Duodenal mucosa (tissue), 2 donors: ENCODE measurements around the gene TSPO.
A peak's percentile ranks its signal among the peaks of the same experiment; 100 is the strongest.
"Not testable (repeated sequence)": the region's sequence is repeated elsewhere in the genome, so short reads cannot be mapped to it uniquely, and the experiment has no call there.

ENCODE experiments used
- H3K27ac ChIP-seq: one replicate; pipeline ENCODE4 v1.7.0; 2013; ENCODE audit warnings: low read depth, low read length
- H3K27me3 ChIP-seq, 2 donors: one replicate each; pipeline ENCODE4 v1.7.0; 2013; ENCODE audit warnings: low read length in 2 of 2, control low read depth in 1 of 2; ENCODE audit not compliant: insufficient read depth in 2 of 2, control insufficient read depth in 1 of 2
- H3K36me3 ChIP-seq, 2 donors: one replicate each; pipeline ENCODE4 v1.7.0; 2013; ENCODE audit warnings: low read length in 2 of 2, control low read depth in 1 of 2; ENCODE audit not compliant: insufficient read depth in 2 of 2, control insufficient read depth in 1 of 2
- H3K4me1 ChIP-seq, 2 donors: one replicate each; pipeline ENCODE4 v1.7.0; 2013; ENCODE audit warnings: low read length in 2 of 2, control low read depth in 1 of 2; ENCODE audit not compliant: insufficient read depth in 2 of 2, control insufficient read depth in 1 of 2
- H3K4me3 ChIP-seq, 2 donors: one replicate each; pipeline ENCODE4 v1.7.0; 2013; ENCODE audit warnings: low read length in 2 of 2, low read depth in 1 of 2
- H3K9ac ChIP-seq, 2 donors: one replicate each; pipeline ENCODE4 v1.7.0; 2013; ENCODE audit warnings: low read length in 2 of 2, low read depth in 1 of 2
- H3K9me3 ChIP-seq, 2 donors: one replicate each; pipeline ENCODE4 v1.7.0; 2013; ENCODE audit warnings: low read length in 2 of 2, control low read depth in 1 of 2; ENCODE audit not compliant: control insufficient read depth in 1 of 2

Gene TSPO

DNA sequence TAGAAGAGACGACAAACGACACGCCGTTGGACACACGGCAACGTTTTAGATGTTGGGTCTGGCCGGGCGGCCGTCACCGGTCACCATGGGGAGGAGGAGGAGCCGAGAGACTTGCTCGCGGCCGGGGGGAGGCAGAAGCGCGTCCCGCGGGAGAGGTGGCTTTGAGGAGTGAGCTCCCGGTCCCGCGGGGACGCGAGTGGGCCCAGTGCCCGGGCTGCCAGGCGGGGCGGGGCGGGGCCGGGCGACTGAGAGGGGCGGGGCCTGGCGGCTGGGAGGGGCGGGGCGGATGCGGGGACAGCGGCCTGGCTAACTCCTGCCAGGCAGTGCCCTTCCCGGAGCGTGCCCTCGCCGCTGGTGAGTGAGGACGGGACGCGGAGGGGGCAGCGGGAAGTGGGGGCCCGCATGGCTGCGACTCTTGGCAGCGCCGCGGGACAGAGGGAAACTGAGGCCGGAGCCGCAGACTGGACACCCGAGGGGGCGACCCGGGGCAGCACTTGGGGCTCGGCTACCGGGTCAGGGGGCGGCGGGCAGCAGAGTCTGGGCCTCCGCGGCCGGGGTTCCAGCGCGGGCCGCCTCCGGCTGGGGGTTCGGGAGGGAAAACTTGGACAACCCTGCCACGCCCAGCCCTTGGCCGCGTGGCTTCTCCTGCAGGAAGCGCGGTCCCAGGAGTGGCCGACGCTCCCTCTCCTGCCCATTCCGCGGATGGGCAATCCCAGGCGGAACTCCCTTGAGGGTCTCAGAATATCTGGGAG lies at the start of gene TSPO:
Gene TSPO (plus strand): TSS at position 309 of the 752 bp plus-strand sequence. CDS start 7,680 bp downstream, outside the sequence.
- Histone ChIP-seq H3K9me3 (no peaks in the 10 kb centered on the region), H3K36me3 (peaks cover 0 to 4% of the 10 kb centered on the region in 2 donors), H3K4me1 (peaks cover 16 to 27% of the 10 kb centered on the region in 2 donors), H3K27me3 (no peaks in the 10 kb centered on the region), H3K9ac (peak within 1 kb of the TSS; percentile 73 to 74), H3K27ac (peak within 1 kb of the TSS; percentile 87), H3K4me3 (peak within 1 kb of the TSS; percentile 79 to 80)

DNA sequence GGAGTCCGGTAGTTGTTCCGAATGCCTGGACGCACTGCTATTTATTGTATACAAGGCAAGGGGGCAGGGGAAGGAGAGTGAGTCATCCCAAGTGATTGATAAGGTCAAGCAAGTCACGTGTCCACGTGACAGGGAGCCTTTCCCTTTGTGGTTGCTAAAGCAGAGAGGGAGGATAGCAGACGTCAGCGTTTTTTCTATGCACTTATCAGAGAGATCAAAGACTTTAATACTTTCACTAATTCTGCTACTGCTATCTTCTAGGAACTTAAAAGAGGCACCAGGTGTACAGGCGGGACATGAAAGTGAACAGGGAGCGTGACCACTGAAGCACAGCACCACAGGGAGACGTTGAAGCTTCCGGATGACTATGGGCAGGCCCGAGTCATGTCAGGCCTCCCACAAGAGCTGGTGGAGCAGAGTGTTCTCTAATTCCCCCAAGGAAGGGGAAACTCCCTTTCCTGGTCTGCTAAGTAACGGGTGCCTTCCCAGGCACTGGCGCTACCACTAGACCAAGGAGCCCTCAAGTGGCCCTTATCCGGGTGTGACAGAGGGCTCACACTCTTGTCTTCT lies 47.2 kb upstream of the TSPO start:
- H3K27ac ChIP-seq, H3K4me1 ChIP-seq, H3K9me3 ChIP-seq, H3K9ac ChIP-seq, H3K36me3 ChIP-seq, H3K4me3 ChIP-seq, H3K27me3 ChIP-seq: not testable (repeated sequence)

DNA sequence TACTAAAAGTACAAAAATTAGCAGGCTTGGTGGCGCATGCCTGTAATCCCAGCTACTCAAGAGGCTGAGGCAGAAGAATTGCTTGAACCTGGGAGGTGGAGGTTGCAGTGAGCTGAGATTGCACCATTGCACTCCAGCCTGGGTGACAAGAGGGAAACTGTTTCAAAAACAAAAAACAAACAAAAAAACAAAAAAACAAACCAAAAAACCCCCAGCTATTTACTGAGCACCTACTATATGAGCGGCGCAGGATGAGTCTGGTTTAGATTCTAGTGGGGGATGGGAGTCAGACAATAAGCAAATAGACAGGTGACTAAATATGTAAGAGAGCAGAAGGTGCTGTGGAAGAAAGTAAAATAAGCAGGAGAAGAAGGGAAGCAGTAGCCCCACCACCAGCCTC lies 46.4 kb upstream of the TSPO start:
- not testable (repeated sequence) for H3K4me1 ChIP-seq

GRCh38 chr22:43106302-43106701 lies 45.1 kb upstream of the TSPO start:
- Histone ChIP-seq H3K9me3 (no peaks in the 10 kb centered on the region), H3K27me3 (no peaks in the 10 kb centered on the region), H3K27ac (no peak overlapping the region), H3K4me3 (no peak overlapping the region), H3K36me3 (no peaks in the 10 kb centered on the region), H3K4me1 (peaks cover 9 to 20% of the 10 kb centered on the region in 2 donors), H3K9ac (no peak overlapping the region)

More for the DNA sequence above, 46.4 kb upstream of the TSPO start:
- H3K36me3 ChIP-seq, H3K4me3 ChIP-seq, H3K9me3 ChIP-seq, H3K27me3 ChIP-seq, H3K27ac ChIP-seq: not testable (repeated sequence)
- H3K9ac ChIP-seq = peak overlapping the region in 1 of 2 donors; percentile 12

GRCh38 chr22:43109511-43109910 lies 41.8 kb upstream of the TSPO start:
- Histone ChIP-seq H3K4me1 (peaks cover 17 to 21% of the 10 kb centered on the region in 2 donors), H3K36me3 (no peaks in the 10 kb centered on the region), H3K27ac (no peak overlapping the region), H3K27me3 (peaks cover 4 to 6% of the 10 kb centered on the region in 2 donors), H3K4me3 (no peak overlapping the region), H3K9ac (no peak overlapping the region), H3K9me3 (no peaks in the 10 kb centered on the region)

DNA sequence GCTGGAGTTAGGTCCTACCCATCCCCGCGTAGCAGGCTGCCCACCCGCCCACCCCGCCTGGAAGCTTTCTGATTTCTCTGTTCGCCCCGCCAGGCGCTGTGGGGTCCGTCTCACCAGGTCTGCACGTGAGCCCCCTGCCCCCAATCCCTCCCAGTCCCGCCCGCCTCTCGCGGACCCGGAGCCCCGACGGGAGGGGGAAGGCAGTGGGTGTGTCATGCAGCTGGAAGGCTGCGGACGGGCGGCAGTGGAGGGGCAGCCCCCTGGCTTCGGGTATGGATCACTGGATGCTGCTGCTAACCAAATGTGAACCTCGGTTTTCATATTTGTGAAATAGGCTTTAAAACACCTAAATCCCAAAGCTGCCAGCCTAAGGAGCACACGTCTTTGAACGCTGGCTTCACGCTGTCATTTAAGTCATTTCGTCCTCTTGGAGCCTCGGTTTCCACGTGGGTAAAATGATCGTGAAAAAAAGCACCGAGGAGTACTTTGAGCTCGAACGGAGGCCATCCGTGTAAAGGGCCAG lies 41.4 kb upstream of the TSPO start:
- Histone ChIP-seq H3K4me1 (peaks cover 20 to 25% of the 10 kb centered on the region in 2 donors), H3K4me3 (peak overlapping the region; percentile 62 to 74), H3K9me3 (no peaks in the 10 kb centered on the region), H3K36me3 (no peaks in the 10 kb centered on the region), H3K27me3 (peaks cover 4 to 6% of the 10 kb centered on the region in 2 donors), H3K27ac (no peak overlapping the region), H3K9ac (peak overlapping the region in 1 of 2 donors; percentile 47)

DNA sequence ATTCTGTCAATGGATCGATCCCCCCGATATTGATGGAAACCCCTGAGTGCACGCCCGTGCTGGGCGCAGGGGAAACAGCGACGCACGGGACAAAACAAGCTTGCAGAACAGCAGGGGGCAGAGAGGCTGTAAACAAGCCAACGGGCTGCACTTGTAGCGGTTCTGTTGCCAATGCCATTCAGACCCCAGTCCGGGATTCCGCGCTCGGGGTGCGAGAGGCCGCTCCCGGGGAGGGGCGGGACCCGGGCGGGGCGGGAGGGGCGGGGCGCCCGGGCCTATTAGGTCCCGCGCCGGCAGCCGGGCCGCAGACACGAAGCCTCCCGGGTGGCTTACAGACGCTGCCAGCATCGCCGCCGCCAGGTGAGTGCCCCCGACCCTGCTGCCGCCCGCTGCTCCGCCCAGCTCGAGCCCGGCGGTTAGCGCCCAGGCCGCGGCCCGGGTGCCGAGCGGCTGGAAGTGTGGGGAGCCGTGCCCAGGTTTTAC lies 40.9 kb upstream of the TSPO start, which contains the start of gene BIK:
Gene BIK (plus strand): TSS at position 307 of the 483 bp plus-strand sequence. CDS start 13,273 bp downstream, outside the sequence.
- peak within 1 kb of the TSS; percentile 44 to 70 for H3K9ac ChIP-seq
- no peak within 1 kb of the TSS for H3K27ac ChIP-seq
- H3K36me3 ChIP-seq = no peaks in the 10 kb centered on the region
- H3K9me3 ChIP-seq = no peaks in the 10 kb centered on the region
- peaks cover 20 to 27% of the 10 kb centered on the region in 2 donors for H3K4me1 ChIP-seq
- H3K4me3 ChIP-seq = peak within 1 kb of the TSS; percentile 62 to 74
- H3K27me3 ChIP-seq = peaks cover 4 to 6% of the 10 kb centered on the region in 2 donors

DNA sequence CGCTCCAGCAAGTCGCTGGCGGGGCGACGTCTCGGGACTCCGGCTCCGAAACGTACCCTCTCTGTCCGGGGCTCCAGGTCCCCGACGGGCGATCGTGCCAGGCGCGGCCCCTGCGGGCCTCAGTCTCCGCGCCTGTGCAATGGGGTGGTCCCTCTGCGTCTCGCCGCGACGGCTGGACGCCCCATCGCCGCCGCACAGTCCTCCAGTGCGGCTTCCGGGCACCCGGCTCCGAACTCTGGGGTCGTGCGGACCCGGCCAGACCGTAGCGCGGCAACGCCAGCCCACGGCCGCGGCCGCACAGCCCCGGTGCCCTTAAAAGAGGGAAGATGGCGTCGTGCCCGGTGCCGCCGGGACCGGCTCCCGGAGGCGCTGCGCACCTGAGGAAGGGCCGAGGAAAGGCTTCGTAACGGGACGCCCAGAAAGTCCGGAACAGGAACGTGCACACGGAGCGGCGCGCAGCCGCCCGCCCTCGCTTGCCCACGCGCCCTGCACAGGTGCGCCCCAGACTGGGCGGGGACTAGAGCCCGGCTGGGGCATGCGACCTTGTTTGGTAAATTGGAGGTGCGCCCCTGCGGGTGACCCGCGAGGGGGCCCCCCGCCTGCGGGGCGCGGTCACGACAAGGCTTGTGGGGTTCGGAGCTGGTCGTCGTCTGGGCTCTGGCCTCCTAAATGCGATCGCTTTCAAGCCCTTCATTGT lies 40.3 kb upstream of the TSPO start:
- peaks cover 4 to 6% of the 10 kb centered on the region in 2 donors for H3K27me3 ChIP-seq
- H3K36me3 ChIP-seq = no peaks in the 10 kb centered on the region
- peak overlapping the region; percentile 62 to 74 for H3K4me3 ChIP-seq
- H3K9ac ChIP-seq = peak overlapping the region; percentile 44 to 70
- H3K27ac ChIP-seq = no peak overlapping the region
- peaks cover 20 to 27% of the 10 kb centered on the region in 2 donors for H3K4me1 ChIP-seq
- no peaks in the 10 kb centered on the region for H3K9me3 ChIP-seq

DNA sequence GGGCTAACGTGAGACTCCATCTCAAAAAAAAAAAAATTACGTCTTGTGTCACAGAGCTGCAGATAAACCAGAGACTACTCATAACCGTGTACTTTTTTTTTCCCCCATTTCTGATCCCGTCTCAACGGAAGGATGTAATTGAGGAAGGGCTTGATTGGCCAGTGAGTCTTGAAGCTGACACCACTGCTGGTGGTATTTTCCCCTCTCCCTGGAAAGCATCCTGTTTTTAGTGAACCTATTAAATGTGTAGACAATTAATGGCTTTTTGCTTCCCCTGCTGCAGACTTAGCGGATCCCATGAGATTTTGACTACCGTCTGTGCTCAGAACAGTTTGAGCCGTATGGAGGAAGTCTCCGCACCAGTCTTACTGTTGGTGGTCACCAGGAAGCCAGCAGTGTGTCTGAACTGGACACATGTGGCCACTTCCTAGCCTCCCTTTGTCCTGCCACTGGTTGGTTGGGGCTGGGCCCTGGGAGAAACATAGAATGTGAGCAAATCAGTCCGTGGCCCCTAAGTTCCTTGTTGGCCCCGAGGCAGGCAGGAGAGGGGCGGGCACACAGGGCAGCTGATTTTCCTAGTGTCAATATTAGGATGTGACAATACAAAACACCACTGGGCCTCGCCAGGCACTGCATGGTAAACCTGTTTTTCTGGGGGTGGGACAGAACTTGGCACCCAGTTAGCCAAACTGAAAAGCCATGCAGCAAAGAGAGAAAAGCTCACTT lies 37.7 kb upstream of the TSPO start:
- no peak overlapping the region for H3K4me3 ChIP-seq
- no peak overlapping the region for H3K27ac ChIP-seq
- H3K9ac ChIP-seq = no peak overlapping the region
- no peaks in the 10 kb centered on the region for H3K9me3 ChIP-seq
- peaks cover 4 to 6% of the 10 kb centered on the region in 2 donors for H3K27me3 ChIP-seq
- H3K36me3 ChIP-seq = no peaks in the 10 kb centered on the region
- H3K4me1 ChIP-seq = peaks cover 31 to 34% of the 10 kb centered on the region in 2 donors
